Astrocyte (in vitro differentiated cells and primary cell): Measurements from ENCODE around the gene HS3ST6.
"Not testable (repeated sequence)": the region's sequence is repeated elsewhere in the genome, so short reads cannot be mapped to it uniquely, and the experiment has no call there.

ENCODE experiments used
- CTCF ChIP-seq: IDR thresholded peaks from 2 replicates; pipeline ENCODE4 v1.5.1; 2011; ENCODE audit warnings: low read depth, mild to moderate bottlenecking, inconsistent platforms, low read length, moderate library complexity; ENCODE audit not compliant: insufficient read depth
- EZH2 ChIP-seq: IDR thresholded peaks from 2 replicates; pipeline ENCODE4 v1.6.1; 2012; ENCODE audit warnings: mild to moderate bottlenecking, low read length, inconsistent platforms; ENCODE audit not compliant: insufficient read depth

DNA sequence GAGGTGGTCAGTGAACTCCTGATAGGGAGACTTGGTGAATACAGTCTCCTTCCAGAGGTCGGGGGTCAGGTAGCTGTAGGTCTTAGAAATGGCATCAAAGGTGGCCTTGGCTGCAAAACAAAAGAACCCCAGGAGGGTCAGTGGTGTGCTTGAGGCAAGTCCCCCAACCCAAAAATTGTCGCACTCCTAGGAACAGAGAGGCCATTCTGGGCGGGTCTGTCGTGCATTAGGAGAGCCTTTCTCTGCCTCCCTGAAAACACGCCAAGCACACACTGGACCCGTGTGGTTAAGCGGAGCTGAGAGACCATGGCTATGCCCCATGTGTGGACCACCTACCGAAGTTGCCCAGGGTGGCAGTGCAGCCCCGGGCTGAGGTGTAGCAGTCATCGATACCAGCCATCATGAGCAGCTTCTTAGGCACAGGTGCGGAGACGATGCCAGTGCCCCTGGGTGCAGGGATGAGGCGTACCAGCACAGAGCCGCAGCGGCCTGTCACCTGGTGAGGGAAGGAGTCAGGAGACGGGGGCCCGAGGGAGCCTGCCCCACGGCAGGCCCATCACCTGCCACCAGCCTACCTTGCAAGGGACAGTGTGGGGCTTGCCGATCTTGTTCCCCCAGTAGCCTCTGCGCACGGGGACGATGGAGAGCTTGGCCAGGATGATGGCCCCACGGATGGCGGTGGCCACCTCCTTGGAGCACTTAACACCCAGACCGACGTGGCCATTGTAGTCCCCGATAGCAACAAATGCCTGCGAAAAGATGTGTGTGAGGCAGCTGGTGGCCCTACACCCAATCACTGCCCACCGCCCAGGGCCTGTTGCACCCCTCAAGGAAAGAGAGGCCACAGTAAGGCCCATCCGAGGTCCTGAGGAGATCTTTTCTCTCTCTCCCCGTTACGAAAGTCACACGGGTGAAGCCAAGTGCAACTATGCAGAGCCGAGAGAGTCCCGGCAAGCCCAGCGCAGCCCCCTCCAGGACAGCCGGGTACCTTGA is 44.2 kb upstream of the HS3ST6 start:
- not testable (repeated sequence) for TF ChIP-seq CTCF, EZH2
